HG03457 (cell line): ENCODE data around the gene OR8A1.
"Not testable (repeated sequence)": the region's sequence is repeated elsewhere in the genome, so short reads cannot be mapped to it uniquely, and the experiment has no call there.

Experiments used
- ATAC-seq: cut with Tn5 transposase; IDR thresholded peaks from one replicate; pipeline ENCODE4 v1.9.1; 2021; ENCODE audit warnings: moderate number of reproducible peaks; ENCODE audit not compliant: unreplicated experiment

The OR8A1 gene

DNA sequence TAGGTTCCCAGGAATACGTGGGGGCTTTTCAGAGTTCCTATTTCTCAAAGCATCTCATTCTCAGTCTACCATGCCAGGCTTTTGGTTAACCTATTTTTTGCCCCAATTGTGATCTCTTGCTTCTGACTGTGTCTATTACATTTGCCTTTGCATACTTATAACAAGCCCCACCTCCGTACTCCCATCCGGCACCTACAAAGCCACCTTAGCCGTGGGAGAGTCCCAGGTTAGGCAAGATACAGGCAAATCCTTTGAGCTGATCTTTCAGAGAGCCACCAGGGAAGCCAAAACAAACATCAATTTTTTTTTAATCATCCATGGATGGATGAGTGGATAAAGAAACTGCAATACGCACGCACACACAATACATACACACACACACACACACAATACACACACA is 22.8 kb downstream of the OR8A1 start:
- no peak for ATAC-seq

DNA sequence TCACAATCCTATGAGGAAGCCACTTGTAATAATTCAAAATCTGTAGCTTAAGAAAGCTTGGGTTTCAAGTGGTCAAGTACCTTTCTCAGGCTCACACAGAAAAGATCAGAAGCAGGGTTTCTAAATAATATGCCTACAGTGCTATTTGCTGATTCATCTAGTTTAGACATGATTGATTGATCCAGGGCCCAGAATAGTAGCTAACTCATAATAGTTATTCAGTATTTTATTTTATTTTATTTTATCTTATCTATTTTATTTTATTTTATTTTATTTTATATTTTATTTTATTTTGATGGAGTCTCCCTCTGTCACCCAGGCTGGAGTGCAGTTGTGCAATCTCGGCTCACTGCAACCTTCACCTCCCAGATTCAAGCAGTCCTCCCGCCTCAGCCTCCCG is 25.5 kb downstream of the OR8A1 start:
- ATAC-seq = no peak

DNA sequence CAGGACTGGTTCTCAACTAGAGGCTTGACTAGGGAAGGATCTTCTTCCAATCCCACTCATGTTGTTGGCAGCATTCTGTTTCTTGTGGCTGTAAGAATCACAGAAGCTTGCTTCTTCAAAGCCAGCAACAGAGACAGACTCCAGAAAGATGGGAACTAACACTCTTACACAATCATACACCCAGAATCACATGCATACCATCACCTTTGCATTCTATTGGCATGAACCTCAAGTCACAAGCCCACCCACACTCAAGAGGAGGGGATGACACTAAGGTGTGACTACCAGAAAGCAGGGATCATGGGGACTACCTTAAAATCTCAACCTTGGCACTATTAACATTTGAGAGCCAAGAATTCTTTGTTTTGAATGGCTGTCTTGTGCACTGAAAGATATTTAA is 27.8 kb downstream of the OR8A1 start:
- ATAC-seq = no peak

DNA sequence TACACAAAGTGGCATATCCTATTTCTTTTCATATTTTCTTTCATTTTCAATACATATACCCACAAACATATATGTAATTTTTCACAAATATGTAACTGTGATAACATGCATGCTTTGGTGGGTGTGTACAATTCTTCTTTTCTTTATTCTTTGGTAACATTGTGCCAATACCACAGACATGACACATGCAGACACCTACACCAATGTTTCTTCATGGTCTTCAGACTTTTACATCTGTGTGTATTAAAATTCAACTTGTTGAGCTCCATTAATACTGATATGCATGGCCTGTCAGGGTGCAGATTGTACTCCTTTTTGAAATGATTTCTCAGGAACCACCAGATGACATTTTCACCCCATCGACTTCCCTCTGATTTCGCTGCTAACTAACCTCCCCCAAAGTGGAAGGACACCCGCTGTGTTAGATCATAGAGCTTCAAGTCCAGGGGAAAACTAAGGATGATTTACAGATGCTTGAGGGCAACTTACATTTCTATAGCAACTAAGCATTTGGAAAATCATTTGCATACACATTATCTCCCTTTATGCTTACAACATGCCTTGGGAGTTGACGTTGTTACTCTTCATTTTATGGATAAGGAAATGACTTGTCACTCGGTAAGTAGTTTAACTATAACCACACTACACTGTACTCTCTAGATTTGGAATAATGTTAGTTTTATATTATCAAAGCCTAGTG is 31.0 kb downstream of the OR8A1 start:
- ATAC-seq = no peak

- ATAC-seq = no peak
Observed at GRCh38 chr11:124602193-124602592, 32.4 kb downstream of the OR8A1 start.

DNA sequence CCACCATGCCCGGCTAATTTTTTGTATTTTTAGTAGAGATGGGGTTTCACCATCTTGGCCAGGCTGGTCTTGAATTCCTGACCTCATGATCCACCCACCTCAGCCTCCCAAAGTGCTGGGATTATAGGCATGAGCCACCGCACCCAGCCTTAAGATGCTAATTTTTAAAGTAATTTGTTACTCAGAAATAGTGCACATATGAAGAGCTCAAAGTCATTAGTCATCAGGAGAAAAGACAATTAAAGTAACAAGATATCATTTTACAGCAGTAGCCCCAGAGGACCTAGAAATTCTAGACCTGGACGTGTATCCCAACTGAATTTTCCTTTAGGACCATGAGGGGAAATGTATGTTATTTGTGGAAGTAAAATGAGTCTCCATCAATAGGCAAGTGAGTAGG is 32.9 kb downstream of the OR8A1 start:
- not testable (repeated sequence) for ATAC-seq

DNA sequence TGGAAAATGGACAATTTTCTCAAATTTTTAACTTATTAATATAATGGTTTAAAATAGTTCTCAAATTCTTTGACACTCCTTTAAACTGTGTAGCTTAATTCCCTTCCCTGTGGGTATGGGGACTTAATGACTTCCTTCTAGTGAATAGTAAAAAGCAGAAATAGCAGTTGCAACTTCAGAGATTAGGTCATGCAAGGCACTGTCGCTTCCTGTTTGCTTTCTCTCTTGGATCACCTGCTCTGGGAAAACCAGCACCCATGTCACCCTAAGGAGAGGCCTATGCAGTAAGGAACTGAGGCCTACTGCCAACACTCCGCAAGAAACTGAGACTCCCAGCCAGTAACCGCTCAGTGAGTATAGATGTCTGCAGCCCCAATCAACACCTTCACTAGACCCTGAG is 35.9 kb downstream of the OR8A1 start:
- no peak for ATAC-seq

- no peak for ATAC-seq
Observed at GRCh38 chr11:124608147-124608546, 38.4 kb downstream of the OR8A1 start.

DNA sequence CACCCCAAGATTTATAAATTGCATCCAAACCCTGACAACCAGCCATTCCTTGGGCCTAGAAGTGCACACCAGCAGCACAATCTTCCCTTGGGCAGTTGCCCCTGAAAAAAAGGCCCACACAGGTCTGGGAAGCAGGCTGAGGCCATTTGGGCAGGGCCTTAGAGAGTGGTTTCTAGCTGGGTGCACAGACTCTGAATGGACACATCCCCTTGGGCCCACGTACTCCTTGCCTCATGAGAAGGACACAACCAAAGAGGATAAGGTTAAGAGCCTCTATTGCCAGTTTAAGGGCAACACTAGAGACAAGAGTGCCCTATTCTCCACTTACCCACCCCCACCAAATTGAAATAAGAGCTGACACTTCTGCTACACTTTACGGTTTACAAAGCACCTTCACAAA is 40.5 kb downstream of the OR8A1 start:
- no peak for ATAC-seq

DNA sequence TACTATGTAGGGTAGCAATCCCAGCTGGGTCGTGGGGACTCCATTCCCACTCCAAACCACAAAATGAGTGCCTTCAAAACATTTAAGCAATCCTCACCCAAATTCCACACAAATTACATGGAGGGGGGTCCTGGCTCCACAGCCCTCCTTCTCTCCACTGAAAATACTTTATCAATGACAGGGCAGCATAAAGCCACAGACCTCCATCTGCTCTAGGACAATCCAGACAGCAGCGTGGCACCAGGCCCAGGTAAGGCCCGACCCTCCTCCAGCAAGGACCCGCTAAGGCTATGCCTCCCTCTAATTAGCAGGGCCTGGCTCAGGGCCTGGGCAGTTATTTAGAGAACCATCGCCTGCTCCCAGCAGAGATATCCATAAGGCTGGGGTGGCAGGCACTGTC is 41.3 kb downstream of the OR8A1 start, which contains the start of gene PANX3:
Gene PANX3 (plus strand): TSS at position 365 of the 400 bp plus-strand sequence. CDS start 129 bp downstream, outside the sequence.
- ATAC-seq = no peak

DNA sequence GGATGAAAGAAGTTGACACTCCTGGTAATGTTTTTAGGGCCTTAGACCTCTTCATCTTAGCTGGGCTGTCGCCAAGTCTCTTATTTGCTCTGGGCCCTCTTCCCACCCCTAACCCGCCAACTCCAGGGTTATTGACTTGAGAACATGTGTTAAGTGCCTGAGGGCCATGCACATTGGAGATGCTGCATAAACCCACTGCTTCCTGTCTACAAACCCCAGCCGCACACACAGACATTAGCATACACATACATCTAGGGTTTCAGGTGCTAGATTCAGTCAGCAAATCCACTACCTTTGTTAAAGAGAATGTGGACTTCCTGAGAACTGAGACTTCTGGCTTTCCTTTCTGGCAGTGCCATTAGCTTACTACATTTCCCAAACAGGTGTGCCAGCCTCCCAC is 42.2 kb downstream of the OR8A1 start:
- ATAC-seq = no peak

GRCh38 chr11:124612567-124613246 is 42.9 kb downstream of the OR8A1 start:
- ATAC-seq = no peak

DNA sequence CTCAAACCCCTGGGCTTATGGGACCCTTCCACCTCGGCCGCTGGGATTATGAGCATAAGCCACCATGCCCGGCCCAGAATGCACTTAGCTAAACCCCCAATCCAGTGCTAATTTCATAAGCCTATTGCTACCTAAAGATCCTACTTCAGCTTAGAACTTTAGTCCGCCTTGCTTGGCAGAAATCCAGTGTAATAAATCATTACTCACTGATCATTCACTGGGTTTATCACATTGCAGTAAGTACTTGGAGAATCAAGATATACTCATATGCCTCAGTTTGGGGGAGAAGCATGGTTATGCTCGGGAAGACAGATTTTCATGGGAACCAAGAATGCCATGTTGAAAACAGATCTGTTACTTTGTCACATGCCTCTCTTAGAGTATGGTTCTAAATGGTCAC is 49.1 kb downstream of the OR8A1 start:
- no peak for ATAC-seq
